ENCODE data around the gene CYP4Z1.
"Not testable (repeated sequence)": the region's sequence is repeated elsewhere in the genome, so short reads cannot be mapped to it uniquely, and the experiment has no call there.

CYP4Z1 gene

DNA sequence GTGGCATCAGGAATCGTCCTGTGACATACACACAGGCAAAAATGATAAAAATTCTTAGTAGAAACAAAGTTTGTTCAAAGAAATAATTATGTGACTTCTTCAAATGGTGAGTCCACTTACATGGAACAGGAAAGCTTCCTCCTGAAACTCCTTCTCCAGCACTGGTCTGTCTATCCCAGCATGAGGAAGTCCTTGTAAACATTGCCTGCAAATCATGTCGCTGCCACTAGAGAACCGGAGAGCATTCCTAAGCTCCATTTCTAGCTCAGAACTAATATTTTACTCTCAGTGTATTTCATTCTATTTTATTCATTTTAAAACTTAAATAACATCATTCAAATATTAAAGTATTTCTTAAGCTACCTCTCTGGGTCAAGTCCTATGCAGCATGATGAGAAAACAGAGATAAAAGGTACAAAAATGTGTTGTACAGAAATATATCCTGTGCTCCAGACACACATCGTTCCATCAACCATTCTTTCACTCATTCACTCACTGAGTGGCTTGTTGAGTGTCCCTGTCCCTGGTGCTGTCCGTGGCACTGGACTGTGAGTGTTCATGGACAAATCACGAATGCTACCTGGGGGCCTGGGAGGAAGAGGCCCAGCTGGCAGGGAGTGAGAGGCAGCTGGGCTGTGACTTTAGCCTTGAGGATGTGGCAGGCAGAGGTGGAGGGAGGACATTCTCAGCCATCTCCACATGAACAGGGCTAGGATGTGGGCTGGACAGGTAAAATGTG lies 80.2 kb downstream of the CYP4Z1 start:
- TF ChIP-seq POLR2A (IDR thresholded peaks at IDR 0.05; ENCODE audit: low read depth, low read length): no peak
- no peak for FAIRE-seq
- DNase-seq (ENCODE audit: insufficient read length, low spot score): no peak

DNA sequence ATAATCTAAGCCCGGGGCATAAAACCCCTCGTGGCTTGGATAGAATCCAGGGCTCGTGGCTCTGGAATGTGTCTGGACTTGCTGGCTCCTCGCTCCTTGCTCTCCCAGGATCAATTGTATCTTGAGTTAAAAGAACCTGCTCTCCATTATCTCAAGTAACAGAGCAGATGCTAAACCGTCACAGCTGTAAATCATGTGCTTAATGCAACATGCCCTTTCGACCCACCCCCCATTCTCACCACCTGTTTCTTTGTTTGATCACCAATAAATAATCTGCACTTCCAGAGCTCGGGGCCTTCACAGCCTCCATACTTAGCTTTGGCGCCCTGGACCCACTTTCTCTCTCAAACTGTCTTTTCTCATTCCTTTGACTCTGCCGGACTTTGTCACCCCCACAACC lies 82.1 kb downstream of the CYP4Z1 start:
- FAIRE-seq; DNase-seq (ENCODE audit: insufficient read length, low spot score): not testable (repeated sequence)

DNA sequence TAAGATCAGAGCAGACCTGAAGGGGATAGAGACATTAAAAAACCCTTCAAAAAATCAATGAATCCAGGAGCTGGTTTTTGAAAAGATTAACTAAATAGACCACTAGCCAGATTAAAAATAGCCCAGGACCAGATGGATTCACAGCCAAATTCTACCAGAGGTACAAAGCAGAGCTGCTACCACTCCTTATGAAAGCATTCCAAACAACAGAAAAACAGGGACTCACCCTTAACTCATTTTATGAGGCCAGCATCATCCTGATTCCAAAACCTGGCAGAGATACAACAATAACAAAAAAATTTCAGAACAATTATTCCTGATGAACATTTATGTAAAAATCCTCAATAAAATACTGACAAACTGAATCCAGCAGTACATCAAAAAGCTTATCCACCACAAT lies 89.4 kb downstream of the CYP4Z1 start:
- FAIRE-seq; DNase-seq (ENCODE audit: insufficient read length, low spot score): not testable (repeated sequence)

DNA sequence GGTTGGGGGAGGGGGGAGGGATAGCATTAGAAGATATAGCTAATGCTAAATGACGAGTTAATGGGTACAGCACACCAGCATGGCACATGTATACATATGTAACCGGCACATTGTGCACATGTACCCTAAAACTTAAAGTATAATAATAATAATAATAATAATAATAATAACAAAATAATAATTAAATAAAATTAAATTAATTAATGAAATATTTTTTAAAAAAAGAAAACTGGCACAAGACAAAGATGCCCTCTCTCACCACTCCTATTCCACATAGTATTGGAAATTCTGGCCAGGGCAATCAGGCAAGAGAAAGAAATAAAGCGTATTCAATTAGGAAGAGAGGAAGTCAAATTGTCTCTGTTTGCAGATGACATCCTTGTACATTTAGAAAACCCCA lies 90.9 kb downstream of the CYP4Z1 start:
- not testable (repeated sequence) for FAIRE-seq; DNase-seq (ENCODE audit: insufficient read length, low spot score)

- FAIRE-seq (no peak), DNase-seq (ENCODE audit: insufficient read length, low spot score) (no peak)
- TF ChIP-seq POLR2A (IDR thresholded peaks at IDR 0.05; ENCODE audit: low read depth, low read length): no peak
These were observed 93.7 kb downstream of the CYP4Z1 start for GRCh38 chr1:47160716-47161115.

DNA sequence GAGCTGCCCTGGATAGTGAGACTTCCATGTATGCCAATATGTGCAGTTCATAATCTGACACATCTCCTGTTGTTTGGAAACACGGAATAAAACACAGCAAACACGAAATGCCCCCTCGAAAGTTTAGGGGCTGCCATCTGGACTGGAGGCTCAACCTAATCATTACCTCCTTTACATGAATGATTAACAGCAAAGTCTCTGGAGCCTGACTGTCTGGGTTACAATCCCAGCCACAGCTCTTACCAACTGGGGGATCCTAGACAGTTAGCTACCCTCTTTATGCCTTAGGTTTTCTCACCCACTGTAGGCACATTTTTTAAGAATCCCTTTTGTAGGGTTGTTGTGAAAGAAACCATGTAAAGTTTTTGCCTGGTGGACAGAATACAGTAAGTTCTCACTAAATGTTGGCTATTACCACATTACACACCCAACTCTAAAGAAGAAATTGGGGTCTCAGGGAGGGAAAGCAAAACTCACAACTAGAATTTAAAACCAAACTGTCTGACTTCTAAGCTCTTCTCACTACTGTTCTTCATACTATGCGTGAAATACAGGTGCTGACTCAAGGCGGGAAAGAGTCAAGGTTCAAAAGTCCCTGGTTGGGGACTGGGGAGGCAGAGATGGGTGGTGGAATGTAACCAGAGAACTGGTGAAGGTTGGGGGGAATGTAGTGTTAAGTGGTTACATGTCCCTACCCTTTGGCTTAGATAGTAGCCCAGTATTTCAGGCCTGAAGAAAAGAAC lies 94.4 kb downstream of the CYP4Z1 start:
- FAIRE-seq: no peak
- DNase-seq (ENCODE audit: insufficient read length, low spot score): no peak
- TF ChIP-seq POLR2A (IDR thresholded peaks at IDR 0.05; ENCODE audit: low read depth, low read length): no peak

GRCh38 chr1:47164552-47164951 lies 97.5 kb downstream of the CYP4Z1 start:
- FAIRE-seq (no peak), DNase-seq (ENCODE audit: insufficient read length, low spot score) (no peak)
- no peak for TF ChIP-seq POLR2A (IDR thresholded peaks at IDR 0.05; ENCODE audit: low read depth, low read length)
